ENCODE measurements around the gene MLLT3.

GRCh38 chr9:20479419-20480155 lies 142.7 kb downstream of the MLLT3 start:
- TF ChIP-seq CTCF (IDR thresholded peaks at IDR 0.05) = no peak
- no peak for TF ChIP-seq EZH2 (IDR thresholded peaks at IDR 0.05)
